Measurements from ENCODE around the gene TSPAN32. TPM values are rescaled to one million over a fixed set of nuclear protein-coding genes. Genes with fewer than 3 reads are reported as not detected.

The TSPAN32 gene
- total and polyA plus RNA-seq, 10 donors = 10.6 to 21.8 (median 17.5) TPM

DNA sequence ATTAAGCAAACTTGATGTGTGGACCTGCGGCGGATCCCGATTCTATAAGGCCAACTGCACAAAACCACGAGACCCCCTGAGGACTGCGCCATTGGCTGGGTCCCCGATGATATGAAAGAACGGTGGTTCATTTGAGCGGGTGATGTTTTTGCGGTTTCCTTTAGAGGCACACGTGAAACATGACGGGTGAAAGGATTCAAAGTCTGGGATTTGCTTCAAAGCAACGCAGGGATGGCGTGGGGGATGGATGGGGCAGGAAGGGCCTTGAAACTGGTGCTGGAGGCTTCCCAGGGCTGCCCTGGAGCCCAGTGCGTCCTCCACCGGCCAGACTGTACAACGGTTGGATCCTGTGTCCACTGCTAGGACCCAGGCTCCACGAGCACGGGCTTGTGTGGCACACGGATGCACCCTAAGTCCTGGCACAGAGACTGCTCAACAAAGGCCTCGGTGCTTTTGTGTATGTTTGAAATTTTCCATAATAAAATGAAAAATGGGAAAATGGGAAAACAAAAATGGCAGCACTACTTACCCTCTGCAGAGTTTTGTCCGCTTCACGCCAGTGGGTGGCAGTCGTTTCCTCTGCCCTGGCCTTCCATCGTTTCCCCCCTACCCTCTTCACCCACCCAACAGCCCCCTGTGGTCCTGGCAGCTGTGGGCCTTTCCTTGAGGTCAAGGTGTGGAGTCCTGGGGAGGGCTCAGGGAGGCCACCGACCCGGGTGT, 35.1 kb upstream of the TSPAN32 start:
- peaks cover 22 to 71% (median 55%) of the 10 kb centered on the region in 6 donors for H3K4me1 ChIP-seq
- H3K4me3 ChIP-seq = no peak overlapping the region
- no peak for DNase-seq
- H3K36me3 ChIP-seq = no peaks in the 10 kb centered on the region
- intact Hi-C loops (cut with DNase I; ENCODE audit: low total_unique reads) = no loop called here
- WGBS, 5 donors = 89 to 93% (median 90%) methylated on average over 26 of the region's 26 CpGs
- peak overlapping the region in 2 of 8 donors; percentile 83 to 88 for H3K27ac ChIP-seq
- H3K9me3 ChIP-seq = no peaks in the 10 kb centered on the region
- H3K27me3 ChIP-seq (replicated peaks in 1 of 7) = peaks cover 7 to 42% (median 34%) of the 10 kb centered on the region in 7 donors
- no peak for TF ChIP-seq POLR2AphosphoS5 (IDR thresholded peaks at IDR 0.05)
- TF ChIP-seq POLR2A (IDR thresholded peaks at IDR 0.05) = no peak
- no peak for TF ChIP-seq CTCF (IDR thresholded peaks at IDR 0.05 in 8 of 11, conservative IDR thresholded peaks at IDR 0.05 in 3 of 11)

DNA sequence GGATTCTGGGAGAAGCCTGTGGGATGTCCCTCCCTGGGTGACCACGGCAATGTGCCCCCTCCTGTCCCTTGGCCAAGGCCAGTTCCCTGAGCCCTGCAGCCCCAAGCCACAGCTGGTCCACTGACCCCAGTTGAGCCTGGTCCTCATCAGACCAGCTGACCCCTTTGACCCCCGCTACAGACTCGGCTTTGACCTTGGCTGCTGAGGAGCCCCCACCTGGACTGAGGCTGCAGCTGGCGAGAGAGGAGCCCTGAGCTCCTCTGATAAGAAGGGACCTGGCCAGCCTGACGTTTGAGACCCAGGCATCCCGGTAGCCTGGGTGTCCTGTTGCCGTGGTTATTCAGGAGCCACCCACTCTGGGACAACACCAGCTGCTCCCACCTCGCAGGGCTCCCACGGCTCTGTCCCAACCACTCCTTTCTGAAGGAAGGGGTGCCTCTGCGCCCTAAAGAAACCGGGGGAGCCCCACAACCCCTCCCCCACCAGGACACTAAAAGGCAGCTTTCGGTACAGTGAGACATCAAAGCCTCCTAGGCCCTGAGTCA, 34.4 kb upstream of the TSPAN32 start:
- DNase-seq = no peak
- Histone ChIP-seq H3K4me1 (peaks cover 22 to 71% (median 55%) of the 10 kb centered on the region in 6 donors), H3K4me3 (no peak overlapping the region), H3K9me3 (no peaks in the 10 kb centered on the region), H3K27me3 (replicated peaks in 1 of 7) (peaks cover 7 to 48% (median 40%) of the 10 kb centered on the region in 7 donors), H3K27ac (no peak overlapping the region), H3K36me3 (no peaks in the 10 kb centered on the region)
- intact Hi-C loops (cut with DNase I; ENCODE audit: low total_unique reads) = no loop called here
- WGBS, 5 donors = 86 to 93% (median 90%) methylated on average over 6 to 12 of the region's 12 CpGs
- TF ChIP-seq POLR2A (IDR thresholded peaks at IDR 0.05) (no peak), CTCF (IDR thresholded peaks at IDR 0.05 in 8 of 11, conservative IDR thresholded peaks at IDR 0.05 in 3 of 11) (no peak), POLR2AphosphoS5 (IDR thresholded peaks at IDR 0.05) (no peak)

DNA sequence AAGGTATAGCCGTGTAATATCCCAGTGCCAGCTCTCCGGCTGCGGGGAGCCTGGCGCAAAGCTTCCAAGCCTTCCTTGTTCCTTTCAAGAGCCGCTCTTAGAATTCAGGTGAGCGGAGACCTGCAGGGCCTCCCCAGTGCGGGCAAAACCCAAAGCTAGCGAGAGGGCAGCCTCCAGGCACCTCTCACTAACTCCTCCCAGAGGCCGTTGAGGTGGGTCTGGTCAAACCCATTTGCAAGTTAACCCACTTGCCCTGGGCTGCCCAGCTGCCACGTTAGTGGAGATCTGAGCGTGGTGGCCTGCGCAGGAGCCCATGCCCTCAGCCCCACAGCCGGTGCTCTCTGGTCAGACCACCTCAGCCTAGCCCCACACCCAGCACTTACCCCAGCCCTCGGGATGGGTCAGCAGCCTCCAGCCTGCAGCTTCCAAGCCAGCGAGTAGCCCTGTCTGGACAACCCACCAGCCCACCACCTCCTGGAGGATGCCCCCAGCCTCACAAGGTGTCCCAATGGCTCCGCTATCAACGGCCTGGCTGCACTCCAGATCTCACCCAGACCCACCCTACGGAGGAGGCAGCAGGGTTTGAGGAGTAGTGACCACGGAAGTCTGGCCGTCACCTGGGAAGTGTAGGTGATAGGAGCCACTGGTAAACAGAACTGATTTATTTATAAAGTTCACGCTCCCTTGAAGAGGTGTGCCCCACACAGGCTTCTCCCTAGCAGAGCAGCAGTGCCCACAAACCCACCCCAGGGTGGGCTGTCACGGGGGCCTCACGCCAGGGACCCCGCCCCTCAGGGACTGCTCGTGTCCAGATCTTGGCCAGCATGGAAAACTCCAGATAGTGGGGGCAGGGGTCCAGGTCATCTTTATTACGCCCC, 33.7 kb upstream of the TSPAN32 start:
- no peaks in the 10 kb centered on the region for H3K36me3 ChIP-seq
- intact Hi-C loops (cut with DNase I; ENCODE audit: low total_unique reads) = no loop called here
- H3K9me3 ChIP-seq = no peaks in the 10 kb centered on the region
- DNase-seq = no peak
- peak overlapping the region in 5 of 8 donors; percentile 72 to 91 (median 86) for H3K27ac ChIP-seq
- peaks cover 7 to 56% (median 40%) of the 10 kb centered on the region in 7 donors for H3K27me3 ChIP-seq (replicated peaks in 1 of 7)
- peaks cover 22 to 71% (median 55%) of the 10 kb centered on the region in 6 donors for H3K4me1 ChIP-seq
- WGBS, 5 donors = 82 to 89% (median 86%) methylated on average over 16 to 26 of the region's 26 CpGs
- no peak for TF ChIP-seq CTCF (IDR thresholded peaks at IDR 0.05 in 8 of 11, conservative IDR thresholded peaks at IDR 0.05 in 3 of 11)
- TF ChIP-seq POLR2A (IDR thresholded peaks at IDR 0.05) = no peak
- TF ChIP-seq POLR2AphosphoS5 (IDR thresholded peaks at IDR 0.05) = no peak
- peak overlapping the region in 3 of 8 donors; percentile 53 to 74 (median 60) for H3K4me3 ChIP-seq
